NCI-H1092 (cell line): Measurements from ENCODE around the gene HJV.

ENCODE experiments used
- DNase-seq: peaks from one replicate; lab custom pipeline; 2025; lab: John Stamatoyannopoulos, UW

HJV gene

DNA sequence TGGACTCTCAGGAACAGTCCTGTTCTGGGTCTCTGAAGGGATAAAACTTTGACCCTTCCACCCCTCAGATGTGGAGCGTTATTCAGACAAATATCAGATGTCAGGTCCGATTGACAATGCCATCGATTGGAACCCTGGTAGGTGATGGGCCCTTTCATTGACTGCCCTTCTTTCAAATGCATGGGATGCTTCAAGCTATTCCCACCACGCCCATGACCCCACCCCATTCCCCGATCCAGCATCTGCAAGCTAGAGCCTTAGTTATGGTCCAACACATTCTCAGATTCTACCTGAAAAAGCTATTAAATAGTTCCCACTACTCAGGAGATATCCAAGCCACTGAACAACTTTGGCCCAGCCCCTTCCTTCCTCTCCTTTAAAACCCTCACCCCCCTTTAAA is 44.5 kb downstream of the HJV start:
- DNase-seq, result no peak

DNA sequence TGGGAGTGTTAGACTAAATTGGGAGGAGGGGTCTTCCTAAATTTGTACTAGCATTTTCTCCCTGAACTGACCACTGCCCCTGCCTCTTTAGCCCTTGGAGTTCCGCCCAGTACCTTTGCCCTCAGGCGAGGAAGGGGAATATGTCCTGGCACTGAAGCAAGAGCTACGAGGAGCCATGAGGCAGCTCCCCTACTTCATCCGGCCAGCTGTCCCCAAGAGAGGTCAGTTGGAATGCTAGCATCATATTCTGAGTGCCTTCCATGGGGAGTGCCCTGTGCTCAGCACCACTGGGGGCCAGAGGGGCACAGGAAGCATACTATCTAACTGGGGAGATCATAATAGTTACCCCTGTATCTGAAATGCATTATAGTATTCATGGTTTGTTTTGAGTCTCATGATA is 46.3 kb downstream of the HJV start:
- DNase-seq, result no peak

DNA sequence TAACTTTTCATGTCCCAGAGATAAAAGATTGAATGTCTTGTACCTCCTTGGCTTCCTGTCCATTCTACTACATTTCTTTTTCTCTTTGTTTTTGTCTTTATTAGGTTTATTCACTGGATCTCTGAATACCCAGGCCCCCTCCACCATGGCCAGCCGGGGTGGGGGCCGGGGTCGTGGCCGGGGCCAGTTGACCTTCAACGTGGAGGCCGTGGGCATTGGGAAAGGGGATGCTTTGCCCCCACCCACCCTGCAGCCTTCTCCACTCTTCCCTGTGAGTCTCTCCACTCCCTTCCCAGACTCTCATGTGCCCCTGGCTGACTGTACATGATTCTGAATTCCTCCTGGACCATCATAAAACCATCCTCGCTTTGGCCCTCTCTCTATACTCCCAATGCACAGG is 46.8 kb downstream of the HJV start:
- DNase-seq, result no peak

DNA sequence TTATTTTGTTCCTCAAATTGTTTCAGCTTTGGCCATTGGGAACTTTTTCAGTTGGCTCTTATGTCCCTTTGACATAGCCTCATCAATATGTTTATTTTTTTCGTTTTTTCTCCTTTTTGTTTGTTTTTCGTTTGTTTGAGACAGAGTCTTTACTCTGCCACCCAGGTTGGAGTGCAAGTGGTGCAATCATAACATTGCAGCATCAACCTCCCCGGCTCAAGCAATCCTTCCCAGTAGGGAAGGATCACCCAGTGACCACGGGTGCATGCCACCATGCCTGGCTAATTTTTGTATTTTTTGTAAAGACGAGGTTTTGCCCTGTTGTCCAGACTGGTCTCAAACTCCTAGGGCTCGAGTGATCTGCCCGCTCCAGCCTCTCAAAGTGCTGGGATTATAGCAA is 49.0 kb downstream of the HJV start:
- no peak for DNase-seq
